ENCODE data around the gene MEIS2.

MEIS2 gene

GRCh38 chr15:37108381-37109167 lies 8.2 kb upstream of the MEIS2 start:
- no peak for DNase-seq (ENCODE audit: insufficient read length, low spot score)
- FAIRE-seq: no peak
- no peak for TF ChIP-seq CTCF (IDR thresholded peaks at IDR 0.05; ENCODE audit: insufficient read depth, missing control alignments)

GRCh38 chr15:37107744-37108380 lies 7.5 kb upstream of the MEIS2 start:
- TF ChIP-seq CTCF (IDR thresholded peaks at IDR 0.05; ENCODE audit: insufficient read depth, missing control alignments): no peak
- no peak for DNase-seq (ENCODE audit: insufficient read length, low spot score)
- no peak for FAIRE-seq

GRCh38 chr15:37107071-37107743 lies 6.9 kb upstream of the MEIS2 start:
- no peak for DNase-seq (ENCODE audit: insufficient read length, low spot score)
- no peak for FAIRE-seq

GRCh38 chr15:37106490-37107001 lies 6.2 kb upstream of the MEIS2 start:
- DNase-seq (ENCODE audit: insufficient read length, low spot score) (peak; percentile 48), FAIRE-seq (no peak)
- TF ChIP-seq CTCF (IDR thresholded peaks at IDR 0.05; ENCODE audit: insufficient read depth, missing control alignments): peak; percentile 64

More at GRCh38 chr15:37107071-37107743, 6.9 kb upstream of the MEIS2 start:
- no peak for TF ChIP-seq CTCF (IDR thresholded peaks at IDR 0.05; ENCODE audit: insufficient read depth, missing control alignments)

- TF ChIP-seq CTCF (IDR thresholded peaks at IDR 0.05; ENCODE audit: insufficient read depth, missing control alignments): no peak
- DNase-seq (ENCODE audit: insufficient read length, low spot score) (no peak), FAIRE-seq (no peak)
These were observed 5.5 kb upstream of the MEIS2 start for GRCh38 chr15:37105889-37106288.

- no peak for TF ChIP-seq CTCF (IDR thresholded peaks at IDR 0.05; ENCODE audit: insufficient read depth, missing control alignments)
- no peak for FAIRE-seq
- no peak for DNase-seq (ENCODE audit: insufficient read length, low spot score)
These were observed 4.7 kb upstream of the MEIS2 start for GRCh38 chr15:37105029-37105428.

All from D721Med (cell line).